GM21515 (cell line): ENCODE data around the gene RPP40.
A peak's percentile ranks its signal among the peaks of the same experiment; 100 is the strongest.
"Not testable (repeated sequence)": the region's sequence is repeated elsewhere in the genome, so short reads cannot be mapped to it uniquely, and the experiment has no call there.

ENCODE experiments used
- ATAC-seq: cut with Tn5 transposase; IDR thresholded peaks from one replicate; pipeline ENCODE4 v1.9.1; 2021; ENCODE audit not compliant: unreplicated experiment

The RPP40 gene

GRCh38 chr6:5003604-5004372, at the start of gene RPP40:
Gene RPP40 (minus strand): TSS chr6:5004037. CDS start chr6:5004002, 35 bp downstream.
- ATAC-seq = peak; percentile 96

DNA sequence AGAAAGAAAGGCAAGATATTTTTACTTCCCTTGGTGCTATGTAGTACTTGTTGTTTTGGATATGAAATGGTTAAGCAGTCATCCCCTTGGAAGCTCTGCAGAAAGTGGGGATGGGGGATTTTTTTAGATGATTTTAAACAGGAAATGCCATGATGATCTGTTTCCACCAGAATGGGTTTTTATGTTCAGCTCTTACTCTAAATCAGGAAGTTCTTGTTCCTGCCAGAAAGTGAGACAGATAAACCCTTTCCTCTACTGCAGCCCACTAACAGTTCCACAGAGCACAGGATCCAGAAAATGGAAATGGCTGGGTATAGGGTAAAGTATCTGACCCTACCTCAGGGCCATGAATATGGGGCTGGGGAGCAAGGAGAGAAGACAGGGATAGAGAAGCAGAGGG, 49.2 kb upstream of the RPP40 start:
- no peak for ATAC-seq

DNA sequence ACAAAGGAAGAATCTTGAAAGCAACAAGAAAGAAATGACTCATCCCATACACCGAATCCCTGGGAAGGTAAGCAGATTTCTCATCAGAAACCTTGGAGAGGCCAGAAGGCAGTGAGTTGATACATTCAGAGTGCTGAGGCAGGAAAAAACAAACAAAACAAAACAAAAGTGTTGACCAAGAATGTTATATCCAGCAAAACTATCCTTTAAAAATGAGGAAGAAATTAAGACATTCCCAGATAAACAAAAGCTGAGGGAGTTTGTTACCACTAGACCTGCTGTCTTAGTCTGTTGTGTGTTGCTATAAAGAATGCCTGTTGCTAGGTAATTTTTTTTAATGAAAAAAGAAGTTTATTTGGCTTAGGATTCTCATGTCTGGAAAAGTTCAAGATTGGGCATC, 47.6 kb upstream of the RPP40 start:
- no peak for ATAC-seq

- no peak for ATAC-seq
These were observed 46.2 kb upstream of the RPP40 start for GRCh38 chr6:5050009-5050408.

GRCh38 chr6:5046430-5046829, 42.6 kb upstream of the RPP40 start:
- no peak for ATAC-seq

DNA sequence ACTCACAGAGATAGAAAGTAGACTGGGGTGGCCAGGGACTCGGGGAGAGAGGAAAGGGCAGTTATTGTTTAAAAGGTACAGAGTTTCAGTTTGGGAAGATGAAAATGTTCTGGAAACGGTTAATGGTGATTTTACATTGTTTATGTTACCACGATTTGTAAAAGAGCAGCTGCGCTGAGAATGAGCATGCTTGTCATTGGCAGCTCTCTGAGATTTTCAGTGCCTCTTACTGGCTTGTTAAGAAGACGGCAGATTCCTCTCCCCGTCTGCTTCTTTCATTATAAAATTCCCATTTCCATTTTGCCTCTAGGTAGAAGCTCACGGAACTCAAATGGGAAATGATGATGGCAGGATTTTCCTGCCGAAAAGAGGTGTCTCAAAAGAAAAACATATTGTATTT, 41.6 kb upstream of the RPP40 start:
- ATAC-seq = no peak

GRCh38 chr6:5044866-5045265, 41.0 kb upstream of the RPP40 start:
- ATAC-seq = no peak

DNA sequence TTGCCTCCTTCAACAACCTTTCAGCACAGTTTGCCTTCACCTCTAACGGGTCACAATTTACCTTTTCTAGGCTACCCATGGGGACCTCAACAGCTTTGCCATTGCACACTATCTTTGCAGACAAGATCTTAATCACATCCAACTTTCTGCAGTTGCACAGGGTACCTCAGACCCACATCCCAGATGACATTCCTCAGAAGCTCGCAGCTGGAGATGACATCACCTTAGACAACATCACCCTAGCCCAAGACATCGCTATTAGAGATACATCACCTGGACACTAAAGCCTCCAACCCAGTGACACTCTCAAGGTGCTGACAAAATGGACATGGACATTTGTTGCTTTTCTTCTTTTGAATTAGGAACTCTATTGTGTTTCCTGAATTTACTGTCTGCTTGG, 38.6 kb upstream of the RPP40 start:
- ATAC-seq = no peak

GRCh38 chr6:5041955-5042354, 38.1 kb upstream of the RPP40 start:
- no peak for ATAC-seq

GRCh38 chr6:5036269-5036668, 32.4 kb upstream of the RPP40 start:
- no peak for ATAC-seq

- ATAC-seq = no peak
These were observed 30.9 kb upstream of the RPP40 start for GRCh38 chr6:5034736-5035135.

DNA sequence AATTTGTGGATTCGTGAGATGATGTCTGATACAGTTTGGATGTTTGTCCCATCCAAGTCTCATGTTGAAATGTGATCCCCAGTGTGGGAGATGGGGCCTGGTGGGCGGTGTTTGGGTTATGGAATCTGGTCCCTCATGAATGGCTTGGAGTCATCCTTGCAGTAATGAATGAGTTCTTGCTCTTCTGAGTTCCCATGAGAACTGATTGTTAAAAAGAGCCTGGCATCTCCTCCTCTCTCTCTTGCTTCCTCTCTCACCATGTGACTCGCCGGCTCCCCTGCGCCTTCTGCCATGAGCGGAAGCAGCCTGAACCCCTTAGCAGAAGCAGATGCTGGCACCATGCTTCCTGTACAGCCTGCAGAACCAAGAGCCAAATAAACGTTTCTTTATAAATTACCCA, 30.5 kb upstream of the RPP40 start:
- no peak for ATAC-seq

- ATAC-seq = not testable (repeated sequence)
These were observed 29.5 kb upstream of the RPP40 start for GRCh38 chr6:5033214-5033904.

DNA sequence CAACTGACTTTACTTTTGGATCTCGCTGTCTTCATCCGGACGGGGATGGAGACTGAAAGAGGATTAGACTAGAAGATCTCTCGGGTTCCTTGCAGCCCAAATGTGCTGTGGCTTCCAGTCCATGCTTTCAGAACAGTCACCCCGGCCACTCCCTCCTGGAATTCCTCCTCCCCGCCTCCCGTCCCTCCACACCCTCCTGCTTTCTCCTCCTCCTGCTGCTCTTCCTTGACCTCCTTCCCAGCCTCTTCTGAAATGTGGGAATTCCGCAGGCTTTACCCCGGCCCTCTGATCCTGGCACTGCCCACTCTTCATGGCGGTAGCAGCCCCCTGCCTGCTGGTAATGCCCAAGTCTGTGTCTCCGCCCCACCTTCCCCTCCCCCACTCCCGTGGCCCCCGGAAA, 28.9 kb upstream of the RPP40 start:
- not testable (repeated sequence) for ATAC-seq

GRCh38 chr6:5031150-5031549, 27.3 kb upstream of the RPP40 start:
- no peak for ATAC-seq

- ATAC-seq = peak; percentile 75
These were observed 26.8 kb upstream of the RPP40 start for GRCh38 chr6:5030596-5031136.

DNA sequence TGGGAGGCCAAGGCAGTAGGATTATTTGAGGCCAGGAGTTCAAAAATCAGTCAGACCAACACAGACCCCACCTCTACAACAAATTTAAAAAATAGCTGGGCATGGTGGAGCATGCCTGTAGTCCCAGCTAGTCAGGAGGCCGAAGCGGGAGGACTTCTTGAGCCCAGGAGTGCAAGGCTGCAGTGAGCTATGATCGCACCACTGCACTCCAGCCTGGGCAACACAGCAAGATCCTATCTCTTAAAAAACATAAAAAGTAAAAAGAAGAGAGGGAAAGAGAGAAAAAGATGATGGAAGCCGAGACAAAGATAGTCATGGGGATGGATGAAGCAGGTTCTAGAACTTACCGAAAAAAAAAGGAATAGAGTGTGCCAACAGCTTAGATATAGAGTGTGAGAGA, 25.8 kb upstream of the RPP40 start:
- ATAC-seq = no peak

GRCh38 chr6:5028921-5029320, 25.1 kb upstream of the RPP40 start:
- no peak for ATAC-seq

DNA sequence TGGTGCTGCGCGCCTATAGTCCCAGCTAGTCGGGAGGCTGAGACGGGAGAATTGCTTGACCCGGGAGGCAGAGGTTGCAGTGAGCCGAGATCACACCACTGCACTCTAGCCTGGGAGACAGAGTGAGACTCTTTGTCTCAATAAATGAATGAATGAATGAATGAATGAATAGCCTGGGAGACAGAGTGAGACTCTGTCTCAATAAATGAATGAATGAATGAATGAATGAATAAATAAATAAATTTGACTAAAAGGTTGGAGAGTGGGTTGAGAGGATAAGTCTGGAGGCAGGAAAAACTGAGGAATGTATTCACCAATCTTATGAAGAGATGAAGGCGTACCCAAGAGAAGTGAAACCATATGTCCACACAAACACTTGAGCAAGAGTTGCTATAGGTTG, 24.5 kb upstream of the RPP40 start:
- no peak for ATAC-seq

GRCh38 chr6:5025911-5026819, 22.3 kb upstream of the RPP40 start:
- ATAC-seq = no peak

- no peak for ATAC-seq
These were observed 20.1 kb upstream of the RPP40 start for GRCh38 chr6:5023923-5024322.
